Panc1 (cell line): ENCODE measurements around the gene GLB1L2. TPM values are rescaled to one million over a fixed set of nuclear protein-coding genes. Genes with fewer than 3 reads are reported as not detected.

ENCODE experiments used
- ATAC-seq: fragments of 200-7000 bp; cut with Tn5 transposase; 2 replicates; pipeline ENCODE4 v1.9.1; 2020; ENCODE audit warnings: mild to moderate bottlenecking, moderate library complexity
- BruUV-seq: library from RNA; stranded (reverse); fragments of 400-500 nt; replicated peaks from 2 replicates; lab custom pipeline; 2021; lab: Mats Ljungman, UMichigan
- CTCF ChIA-PET: fragments of 300-600 bp; sonication (Branson Sonifier 250); formaldehyde crosslinking; loops from one replicate; lab custom pipeline; 2022; ENCODE audit warnings: antibody characterized with exemption; lab: Charles Lee
- POLR2A ChIA-PET: fragments of 300-600 bp; sonication (Branson Sonifier 250); formaldehyde crosslinking; loops from one replicate; lab custom pipeline; 2022; ENCODE audit warnings: antibody characterized with exemption; lab: Charles Lee
- DNase-seq: peaks from one replicate; pipeline ENCODE4 v3.0.0-alpha.2; 2010; ENCODE audit warnings: low read depth, low spot score
- H3K27ac ChIP-seq: 2 replicates; pipeline ENCODE4 v1.5.1; 2011; ENCODE audit warnings: mild to moderate bottlenecking, low read length, inconsistent platforms
- H3K27me3 ChIP-seq: fragments of 200-500 bp; sonication (Bioruptor generic); 2 replicates; pipeline ENCODE4 v1.6.0; 2014; ENCODE audit warnings: low read length, inconsistent platforms; ENCODE audit not compliant: control insufficient read depth, insufficient read depth
- H3K36me3 ChIP-seq: fragments of 200-500 bp; sonication (Bioruptor generic); 2 replicates; pipeline ENCODE4 v1.5.1; 2014; ENCODE audit warnings: inconsistent platforms, mild to moderate bottlenecking, low read length, moderate library complexity; ENCODE audit not compliant: control insufficient read depth, insufficient read depth
- H3K4me1 ChIP-seq: 2 replicates; pipeline ENCODE4 v1.5.1; 2011; ENCODE audit warnings: inconsistent platforms, mild to moderate bottlenecking, low read length, moderate library complexity; ENCODE audit not compliant: control insufficient read depth, insufficient read depth
- H3K4me3 ChIP-seq, 2 experiments: 2 replicates each; pipeline ENCODE4 v1.5.1; 2011 to 2012; ENCODE audit warnings: low read depth in 2 of 2, low read length in 2 of 2, mild to moderate bottlenecking in 2 of 2, inconsistent platforms in 1 of 2, moderate library complexity in 1 of 2
- H3K9me3 ChIP-seq: fragments of 200-500 bp; sonication (Bioruptor generic); 2 replicates; pipeline ENCODE4 v1.5.1; 2014; ENCODE audit warnings: low read depth, mild to moderate bottlenecking, inconsistent platforms, low read length, moderate library complexity; ENCODE audit not compliant: control insufficient read depth, insufficient read depth
- CTCF ChIP-seq: fragments of 450-650 bp; IDR thresholded peaks from 2 replicates; pipeline ENCODE4 v1.5.1; 2017; ENCODE audit warnings: mild to moderate bottlenecking
- POLR2AphosphoS5 ChIP-seq: IDR thresholded peaks from 2 replicates; pipeline ENCODE4 v1.6.1; 2012; ENCODE audit warnings: mild to moderate bottlenecking, low read depth, low read length, moderate library complexity
- REST ChIP-seq, 2 experiments: IDR thresholded peaks; 2 replicates each; pipeline ENCODE4 v1.6.1; 2011 to 2012; ENCODE audit warnings: low read depth in 2 of 2, control low read depth in 1 of 2, low read length in 1 of 2, mild to moderate bottlenecking in 1 of 2, moderate library complexity in 1 of 2; ENCODE audit not compliant: insufficient read depth in 1 of 2
- SIN3A ChIP-seq: IDR thresholded peaks from 2 replicates; pipeline ENCODE4 v1.6.1; 2012; ENCODE audit warnings: low read depth, mild to moderate bottlenecking, low read length, moderate library complexity, borderline replicate concordance; ENCODE audit not compliant: insufficient read depth
- TCF7L2 ChIP-seq: IDR thresholded peaks from 2 replicates; pipeline ENCODE4 v1.6.1; 2011; ENCODE audit warnings: mild to moderate bottlenecking, low read depth, low read length, inconsistent platforms
- in situ Hi-C: cut with HindIII; loops from 2 replicates; pipeline ENCODE4 v1.10.0; 2016; ENCODE audit warnings: low sequenced_read_pairs, low pct_unique_long_range_greater_than_20kb
- intact Hi-C: fragments of 100-400 bp; cut with micrococcal nuclease; formaldehyde crosslinking; loops from one replicate; pipeline ENCODE4 v1.10.0; 2022; ENCODE audit not compliant: unreplicated experiment
- total RNA-seq: library from RNA; stranded (reverse); gene quantifications from one replicate; pipeline ENCODE4 v1.2.1, GENCODE V29; 2021; ENCODE audit not compliant: unreplicated experiment

GLB1L2 gene
- total RNA-seq, 1 experiment from 2014 or later, result 10.4 TPM

DNA sequence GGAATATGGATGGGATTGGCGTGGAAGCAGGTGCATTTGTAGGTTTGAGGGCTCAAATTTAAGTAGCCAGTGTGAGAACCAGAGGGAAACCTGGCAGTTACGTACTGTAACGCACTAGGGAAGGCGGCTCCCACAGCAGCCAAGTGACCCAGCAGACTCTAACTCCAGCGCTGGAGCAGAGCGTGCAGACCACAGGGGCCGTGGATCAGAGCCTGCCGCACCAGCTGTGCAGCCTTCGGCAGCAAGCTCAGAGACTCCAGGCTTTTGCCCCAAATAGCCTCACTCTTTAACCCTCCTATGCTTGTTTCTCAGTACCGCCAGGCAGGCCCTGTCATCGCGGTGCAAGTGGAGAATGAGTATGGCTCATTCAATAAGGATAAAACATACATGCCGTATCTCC lies 43.3 kb upstream of the GLB1L2 start:
- POLR2A ChIA-PET, result no interaction called here
- no TSS peak for BruUV-seq

GRCh38 chr11:134289167-134289566 lies 42.6 kb upstream of the GLB1L2 start:
- Histone ChIP-seq H3K36me3 (no peaks in the 10 kb centered on the region), H3K9me3 (no peaks in the 10 kb centered on the region), H3K27me3 (no peaks in the 10 kb centered on the region), H3K4me3 (no peak overlapping the region), H3K4me1 (no peaks in the 10 kb centered on the region), H3K27ac (no peak overlapping the region)
- in situ Hi-C loops, result no loop called here
- ChIA-PET POLR2A (no interaction called here), CTCF (no interaction called here)
- DNase-seq, result no peak
- intact Hi-C loops, result no loop called here
- TF ChIP-seq TCF7L2 (no peak), REST (IDR thresholded peaks at IDR 0.05; ENCODE audit: insufficient read depth in 1 of 2, low read depth in 2 of 2, low read length in 1 of 2) (no peak), POLR2AphosphoS5 (no peak), CTCF (no peak), SIN3A (no peak)
- no peak for ATAC-seq
- no TSS peak for BruUV-seq

More for the DNA sequence above, 43.3 kb upstream of the GLB1L2 start:
- no peak for TF ChIP-seq TCF7L2
- no peak for TF ChIP-seq SIN3A
- no peak for TF ChIP-seq POLR2AphosphoS5
- no peak for TF ChIP-seq CTCF
- TF ChIP-seq REST (IDR thresholded peaks at IDR 0.05; ENCODE audit: insufficient read depth in 1 of 2, low read depth in 2 of 2, low read length in 1 of 2), result no peak
- Histone ChIP-seq H3K4me1 (no peaks in the 10 kb centered on the region), H3K27me3 (no peaks in the 10 kb centered on the region), H3K27ac (no peak overlapping the region), H3K9me3 (no peaks in the 10 kb centered on the region), H3K4me3 (no peak overlapping the region), H3K36me3 (no peaks in the 10 kb centered on the region)
- CTCF ChIA-PET, result no interaction called here
- ATAC-seq (no peak), DNase-seq (no peak)
- intact Hi-C loops, result no loop called here
- in situ Hi-C loops, result no loop called here
